BLaER1 treated with 17β-estradiol and CSF1 and Interleukin-3, amounts not matched to agents 10 nM and 100 nM (cell line): ENCODE data around the gene BPI.

Experiments used
- H3K27ac ChIP-seq, 11 experiments: shearing (Covaris generic); formaldehyde crosslinking; 2 replicates each; pipeline ENCODE4 v1.8.1; 2022
- H3K27me3 ChIP-seq, 11 experiments: shearing (Covaris generic); formaldehyde crosslinking; 2 replicates each; pipeline ENCODE4 v1.8.1; 2022
- H3K36me3 ChIP-seq, 11 experiments: shearing (Covaris generic); formaldehyde crosslinking; 2 replicates each; pipeline ENCODE4 v1.8.1; 2022
- H3K4me1 ChIP-seq, 10 experiments: shearing (Covaris generic); formaldehyde crosslinking; 2 replicates each; pipeline ENCODE4 v1.8.1; 2022
- H3K4me2 ChIP-seq, 11 experiments: shearing (Covaris generic); formaldehyde crosslinking; 2 replicates each; pipeline ENCODE4 v1.8.1; 2022
- H3K4me3 ChIP-seq, 10 experiments: shearing (Covaris generic); formaldehyde crosslinking; 2 replicates each; pipeline ENCODE4 v1.8.1; 2022
- H3K9ac ChIP-seq, 11 experiments: shearing (Covaris generic); formaldehyde crosslinking; 2 replicates each; pipeline ENCODE4 v1.8.1; 2022
- H3K9me3 ChIP-seq, 11 experiments: shearing (Covaris generic); formaldehyde crosslinking; replicated peaks in 1 of 11; 2 replicates each; pipeline ENCODE4 v1.8.1; 2022
- H4K20me1 ChIP-seq, 11 experiments: shearing (Covaris generic); formaldehyde crosslinking; 2 replicates each; pipeline ENCODE4 v1.8.1; 2022
- Cebpa-rat ChIP-seq, 11 experiments: shearing (Covaris generic); IDR thresholded peaks; 2 replicates each; pipeline ENCODE4 v1.8.1; 2022

The BPI gene

DNA sequence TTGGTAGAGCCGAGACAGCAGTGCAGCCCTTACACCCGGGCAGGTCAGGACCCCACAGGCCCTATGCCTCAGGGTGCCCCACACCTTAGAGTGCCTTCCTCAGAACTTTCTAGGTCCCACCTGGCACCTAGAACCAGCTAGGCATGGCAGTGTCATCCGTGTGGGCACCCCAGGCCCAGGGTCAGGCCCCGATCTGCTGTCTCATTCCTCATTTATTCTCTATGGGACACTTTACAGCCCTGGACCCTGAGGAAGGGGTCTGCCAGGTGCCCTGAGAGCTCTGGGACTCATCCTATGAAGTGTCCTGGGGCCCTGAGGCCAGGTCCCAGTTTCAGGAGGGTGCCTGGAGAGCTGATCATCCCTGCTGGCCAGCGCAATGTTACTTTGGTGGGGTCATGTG, 8.1 kb upstream of the BPI start:
- peaks cover 0 to 25% (median 0%) of the 10 kb centered on the region in 11 experiments; a peak in 7 of 22 replicates for H3K27me3 ChIP-seq
- no peaks in the 10 kb centered on the region for H4K20me1 ChIP-seq
- no peak overlapping the region for H3K4me3 ChIP-seq
- no peak overlapping the region for H3K9ac ChIP-seq
- H3K4me1 ChIP-seq = peaks cover 14 to 63% (median 26%) of the 10 kb centered on the region in 10 experiments
- H3K36me3 ChIP-seq = no peaks in the 10 kb centered on the region
- H3K27ac ChIP-seq = peak overlapping the region in 2 of 11 experiments; percentile 16 to 17; a peak in 1 of 22 replicates
- no peaks in the 10 kb centered on the region for H3K9me3 ChIP-seq
- TF ChIP-seq Cebpa-rat (IDR thresholded peaks at IDR 0.05) = no peak
- peak overlapping the region in 2 of 11 experiments; percentile 6 to 15; a peak in 2 of 22 replicates for H3K4me2 ChIP-seq

- Histone ChIP-seq H3K9me3 (no peaks in the 10 kb centered on the region), H3K27me3 (peaks cover 0 to 31% (median 6%) of the 10 kb centered on the region in 11 experiments; a peak in 10 of 22 replicates), H3K36me3 (no peaks in the 10 kb centered on the region), H3K4me1 (peaks cover 14 to 64% (median 26%) of the 10 kb centered on the region in 10 experiments), H3K27ac (peak overlapping the region in 1 of 11 experiments; percentile 16; a peak in 2 of 22 replicates), H3K4me3 (no peak overlapping the region), H3K4me2 (peak overlapping the region in 3 of 11 experiments; percentile 6 to 24 (median 15); a peak in 2 of 22 replicates), H4K20me1 (no peaks in the 10 kb centered on the region), H3K9ac (no peak overlapping the region)
- TF ChIP-seq Cebpa-rat (IDR thresholded peaks at IDR 0.05) = no peak
Observed at GRCh38 chr20:38296433-38296832, 7.5 kb upstream of the BPI start.

DNA sequence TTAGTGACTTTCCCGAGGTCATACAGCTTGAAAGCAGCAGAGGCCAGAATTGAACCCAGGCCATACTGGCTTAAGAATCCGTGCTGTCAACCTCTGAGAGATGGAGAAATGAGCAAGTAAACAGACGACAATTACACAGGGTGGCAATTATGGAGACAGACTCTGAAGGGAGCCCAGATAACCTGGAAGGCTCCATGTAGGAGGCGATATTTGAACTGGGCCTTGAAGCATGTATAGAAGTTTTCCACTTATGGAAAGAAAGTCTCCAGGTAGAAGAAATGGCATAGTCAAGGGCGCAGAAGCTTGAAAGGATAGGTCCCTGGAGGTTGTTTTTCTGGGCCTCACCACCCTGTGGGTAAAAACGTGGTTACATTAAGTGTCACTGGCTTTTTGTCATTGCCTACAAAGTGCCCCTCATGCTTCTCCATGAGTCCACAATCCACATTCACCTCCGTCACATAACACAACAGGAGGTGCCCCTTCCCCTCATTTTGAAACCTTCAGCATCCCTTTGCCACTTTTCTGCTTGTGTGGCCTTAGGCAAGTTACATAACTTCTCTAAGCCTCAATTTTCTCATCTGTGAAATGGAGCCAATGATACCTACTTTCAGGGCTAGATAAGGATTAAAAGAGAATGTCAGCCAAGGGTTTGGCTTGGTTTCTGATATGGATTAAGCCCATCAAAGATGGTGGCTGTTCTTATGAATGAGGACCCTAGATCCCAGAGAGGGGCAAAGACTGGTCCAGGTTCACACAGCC, 5.9 kb upstream of the BPI start:
- Histone ChIP-seq H3K4me3 (no peak overlapping the region), H3K9ac (peak overlapping the region in 9 of 11 experiments; percentile 43 to 72 (median 69); a peak in 12 of 22 replicates), H4K20me1 (peaks cover 0 to 6% (median 0%) of the 10 kb centered on the region in 11 experiments; a peak in 8 of 22 replicates), H3K4me1 (peaks cover 12 to 60% (median 26%) of the 10 kb centered on the region in 10 experiments), H3K9me3 (no peaks in the 10 kb centered on the region), H3K36me3 (no peaks in the 10 kb centered on the region), H3K4me2 (peak overlapping the region; percentile 48 to 79 (median 71)), H3K27ac (peak overlapping the region in 9 of 11 experiments; percentile 61 to 83 (median 71); a peak in 17 of 22 replicates), H3K27me3 (peaks cover 11 to 48% (median 22%) of the 10 kb centered on the region in 11 experiments)
- TF ChIP-seq Cebpa-rat (IDR thresholded peaks at IDR 0.05) = no peak

GRCh38 chr20:38298768-38299288, 5.1 kb upstream of the BPI start:
- H3K27me3 ChIP-seq = peaks cover 15 to 55% (median 27%) of the 10 kb centered on the region in 11 experiments
- H3K9me3 ChIP-seq = no peaks in the 10 kb centered on the region
- H3K4me1 ChIP-seq = peaks cover 19 to 66% (median 33%) of the 10 kb centered on the region in 10 experiments
- peak in 9 of 11 experiments; percentile 47 to 96 (median 87); a peak in 17 of 22 replicates for TF ChIP-seq Cebpa-rat (IDR thresholded peaks at IDR 0.05)
- H3K4me2 ChIP-seq = peak overlapping the region; percentile 48 to 79 (median 71)
- H4K20me1 ChIP-seq = peaks cover 0 to 12% (median 4%) of the 10 kb centered on the region in 11 experiments; a peak in 10 of 22 replicates
- peak overlapping the region in 9 of 11 experiments; percentile 61 to 83 (median 71); a peak in 18 of 22 replicates for H3K27ac ChIP-seq
- H3K4me3 ChIP-seq = no peak overlapping the region
- H3K36me3 ChIP-seq = no peaks in the 10 kb centered on the region
- H3K9ac ChIP-seq = peak overlapping the region in 10 of 11 experiments; percentile 34 to 72 (median 64); a peak in 16 of 22 replicates

GRCh38 chr20:38299963-38300362, 4.0 kb upstream of the BPI start:
- H3K36me3 ChIP-seq = no peaks in the 10 kb centered on the region

DNA sequence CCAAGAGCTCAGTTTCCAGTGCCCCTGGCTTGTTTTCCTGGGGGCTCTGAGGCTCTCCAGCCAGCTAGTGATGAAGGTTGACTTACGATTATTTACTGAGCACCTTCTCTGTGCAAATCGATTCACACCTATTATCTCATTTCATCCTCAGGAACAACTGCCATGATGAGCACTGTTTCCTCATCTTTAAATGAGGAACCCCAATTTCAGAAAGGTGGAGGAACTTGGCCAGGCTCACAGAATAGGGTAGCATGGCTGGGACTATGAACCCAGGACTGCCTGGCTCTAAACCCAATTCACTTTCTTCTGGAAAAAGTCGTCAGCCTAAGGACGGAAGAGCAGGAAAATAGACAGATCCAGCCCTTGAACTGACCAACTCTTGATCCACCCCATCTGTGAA, 3.5 kb upstream of the BPI start:
- Histone ChIP-seq H3K27me3 (peaks cover 21 to 62% (median 40%) of the 10 kb centered on the region in 11 experiments), H3K9me3 (no peaks in the 10 kb centered on the region), H3K4me2 (peak overlapping the region in 4 of 11 experiments; percentile 63 to 79 (median 74); a peak in 6 of 22 replicates), H3K36me3 (no peaks in the 10 kb centered on the region), H3K4me1 (peaks cover 34 to 75% (median 49%) of the 10 kb centered on the region in 10 experiments), H3K4me3 (no peak overlapping the region), H3K9ac (no peak overlapping the region), H3K27ac (peak overlapping the region in 6 of 11 experiments; percentile 65 to 83 (median 72); a peak in 9 of 22 replicates), H4K20me1 (peaks cover 5 to 23% (median 10%) of the 10 kb centered on the region in 11 experiments; a peak in 15 of 22 replicates)
- TF ChIP-seq Cebpa-rat (IDR thresholded peaks at IDR 0.05) = no peak

More at GRCh38 chr20:38299963-38300362, 4.0 kb upstream of the BPI start:
- Histone ChIP-seq H3K4me3 (no peak overlapping the region), H3K4me1 (peaks cover 30 to 70% (median 45%) of the 10 kb centered on the region in 10 experiments), H3K27me3 (peaks cover 21 to 61% (median 35%) of the 10 kb centered on the region in 11 experiments), H3K4me2 (peak overlapping the region in 8 of 11 experiments; percentile 53 to 79 (median 72); a peak in 10 of 22 replicates), H3K9ac (0 out of 22 replicates have a peak overlapping the region, but pooled peaks of 1 of the 11 experiments have one; percentile 72), H3K9me3 (no peaks in the 10 kb centered on the region), H4K20me1 (peaks cover 5 to 23% (median 10%) of the 10 kb centered on the region in 11 experiments; a peak in 15 of 22 replicates), H3K27ac (peak overlapping the region in 8 of 11 experiments; percentile 65 to 83 (median 72); a peak in 12 of 22 replicates)
- TF ChIP-seq Cebpa-rat (IDR thresholded peaks at IDR 0.05) = no peak

- H3K27me3 ChIP-seq = peaks cover 21 to 65% (median 41%) of the 10 kb centered on the region in 11 experiments
- TF ChIP-seq Cebpa-rat (IDR thresholded peaks at IDR 0.05) = no peak
Observed at GRCh38 chr20:38301309-38301708, 2.6 kb upstream of the BPI start.

GRCh38 chr20:38302786-38303185, 1.2 kb upstream of the BPI start:
- Histone ChIP-seq H3K9me3 (no peaks in the 10 kb centered on the region), H3K4me1 (peaks cover 52 to 86% (median 66%) of the 10 kb centered on the region in 10 experiments), H3K9ac (no peak overlapping the region), H3K4me2 (peak overlapping the region in 10 of 11 experiments; percentile 75 to 97 (median 92); a peak in 18 of 22 replicates), H4K20me1 (peaks cover 5 to 24% (median 10%) of the 10 kb centered on the region in 11 experiments; a peak in 15 of 22 replicates), H3K36me3 (no peaks in the 10 kb centered on the region), H3K27me3 (peaks cover 21 to 71% (median 41%) of the 10 kb centered on the region in 11 experiments), H3K27ac (no peak overlapping the region), H3K4me3 (no peak overlapping the region)
- no peak for TF ChIP-seq Cebpa-rat (IDR thresholded peaks at IDR 0.05)

More at GRCh38 chr20:38301309-38301708, 2.6 kb upstream of the BPI start:
- Histone ChIP-seq H4K20me1 (peaks cover 5 to 23% (median 10%) of the 10 kb centered on the region in 11 experiments; a peak in 15 of 22 replicates), H3K9ac (no peak overlapping the region), H3K36me3 (no peaks in the 10 kb centered on the region), H3K4me2 (no peak overlapping the region), H3K27ac (no peak overlapping the region), H3K4me3 (no peak overlapping the region), H3K4me1 (peaks cover 38 to 77% (median 52%) of the 10 kb centered on the region in 10 experiments), H3K9me3 (no peaks in the 10 kb centered on the region)
